BLaER1 (cell line): ENCODE measurements around the gene PRRX1.

Source experiments
- H3K27ac ChIP-seq: shearing (Covaris generic); formaldehyde crosslinking; 2 replicates; pipeline ENCODE4 v1.8.1; 2022
- H3K27me3 ChIP-seq: shearing (Covaris generic); formaldehyde crosslinking; 2 replicates; pipeline ENCODE4 v1.8.1; 2022
- H3K36me3 ChIP-seq: shearing (Covaris generic); formaldehyde crosslinking; 2 replicates; pipeline ENCODE4 v1.8.1; 2022
- H3K4me1 ChIP-seq: shearing (Covaris generic); formaldehyde crosslinking; 2 replicates; pipeline ENCODE4 v1.8.1; 2022
- H3K4me2 ChIP-seq: shearing (Covaris generic); formaldehyde crosslinking; 2 replicates; pipeline ENCODE4 v1.8.1; 2022
- H3K4me3 ChIP-seq: shearing (Covaris generic); formaldehyde crosslinking; 2 replicates; pipeline ENCODE4 v1.8.1; 2022
- H3K9ac ChIP-seq: shearing (Covaris generic); formaldehyde crosslinking; 2 replicates; pipeline ENCODE4 v1.8.1; 2022
- H3K9me3 ChIP-seq: shearing (Covaris generic); formaldehyde crosslinking; 2 replicates; pipeline ENCODE4 v1.8.1; 2022
- H4K20me1 ChIP-seq: shearing (Covaris generic); formaldehyde crosslinking; 2 replicates; pipeline ENCODE4 v1.8.1; 2022
- Cebpa-rat ChIP-seq: shearing (Covaris generic); IDR thresholded peaks from 2 replicates; pipeline ENCODE4 v1.8.1; 2022

PRRX1 gene

GRCh38 chr1:170755795-170756194 lies 91.9 kb downstream of the PRRX1 start:
- Histone ChIP-seq H3K27me3 (no peaks in the 10 kb centered on the region), H3K9ac (no peak overlapping the region), H3K4me2 (no peak overlapping the region), H4K20me1 (no peaks in the 10 kb centered on the region), H3K36me3 (no peaks in the 10 kb centered on the region), H3K9me3 (no peaks in the 10 kb centered on the region), H3K27ac (no peak overlapping the region), H3K4me1 (no peaks in the 10 kb centered on the region), H3K4me3 (no peak overlapping the region)
- no peak for TF ChIP-seq Cebpa-rat

DNA sequence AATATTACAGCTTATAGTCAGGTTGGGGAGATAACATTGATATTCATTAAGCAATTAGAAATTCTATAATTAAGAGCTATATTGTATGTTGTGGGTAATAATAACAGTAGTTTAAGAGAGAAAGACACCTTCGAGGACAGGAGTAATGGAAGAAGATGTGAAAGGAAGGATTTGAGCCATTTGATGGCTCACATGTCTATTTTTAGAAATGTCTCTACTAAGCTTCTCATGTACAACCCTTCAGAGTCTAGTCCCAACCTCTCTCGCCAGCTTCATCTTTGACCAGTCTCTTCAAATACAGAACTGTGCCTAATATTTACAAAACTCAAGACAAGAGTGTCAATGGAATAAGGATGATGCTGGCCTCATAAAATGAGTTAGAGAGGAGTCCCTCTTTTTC lies 95.1 kb downstream of the PRRX1 start:
- Histone ChIP-seq H3K36me3 (no peaks in the 10 kb centered on the region), H3K4me2 (no peak overlapping the region), H3K9ac (no peak overlapping the region), H3K27me3 (no peaks in the 10 kb centered on the region), H3K9me3 (no peaks in the 10 kb centered on the region), H4K20me1 (no peaks in the 10 kb centered on the region), H3K4me3 (no peak overlapping the region), H3K4me1 (no peaks in the 10 kb centered on the region), H3K27ac (no peak overlapping the region)
- TF ChIP-seq Cebpa-rat: no peak

- Histone ChIP-seq H3K27me3 (no peaks in the 10 kb centered on the region), H3K27ac (no peak overlapping the region), H3K4me1 (no peaks in the 10 kb centered on the region), H3K4me3 (no peak overlapping the region), H4K20me1 (no peaks in the 10 kb centered on the region), H3K9ac (no peak overlapping the region), H3K36me3 (no peaks in the 10 kb centered on the region), H3K9me3 (no peaks in the 10 kb centered on the region), H3K4me2 (no peak overlapping the region)
- TF ChIP-seq Cebpa-rat: no peak
Measured at GRCh38 chr1:170765279-170765678, 101.3 kb downstream of the PRRX1 start.

DNA sequence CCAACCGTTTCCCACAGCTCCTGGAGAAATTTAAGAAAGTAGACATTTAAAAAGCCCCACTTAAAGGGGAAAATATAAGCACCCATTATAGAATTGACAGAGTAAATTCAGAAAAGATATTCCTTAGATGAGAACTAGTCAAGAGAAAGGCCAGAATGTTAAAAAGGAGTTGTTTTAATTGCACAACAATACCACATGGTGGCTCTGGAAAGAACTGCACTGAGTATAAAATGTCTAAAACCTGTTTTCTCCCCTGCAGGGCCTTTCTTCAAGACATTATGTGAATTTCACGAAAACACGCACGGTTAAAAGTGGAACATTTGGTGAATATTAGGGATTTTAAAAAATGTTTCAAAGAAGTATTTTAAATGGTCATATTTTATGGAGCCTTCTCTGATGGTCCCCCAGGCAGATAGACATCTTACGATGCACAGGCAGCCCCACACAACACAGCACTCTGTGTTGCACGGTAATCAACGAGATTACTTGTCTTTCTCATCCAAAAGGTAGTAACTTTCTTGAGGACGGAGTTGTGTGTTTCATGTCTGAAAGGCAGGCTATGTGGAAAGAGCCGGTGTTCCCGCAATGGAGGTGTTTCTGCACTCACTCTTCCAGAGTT lies 101.9 kb downstream of the PRRX1 start:
- Histone ChIP-seq H3K36me3 (no peaks in the 10 kb centered on the region), H3K27me3 (no peaks in the 10 kb centered on the region), H3K4me3 (no peak overlapping the region), H4K20me1 (no peaks in the 10 kb centered on the region), H3K4me1 (no peaks in the 10 kb centered on the region), H3K9ac (no peak overlapping the region), H3K9me3 (no peaks in the 10 kb centered on the region), H3K4me2 (no peak overlapping the region), H3K27ac (no peak overlapping the region)
- TF ChIP-seq Cebpa-rat: no peak

DNA sequence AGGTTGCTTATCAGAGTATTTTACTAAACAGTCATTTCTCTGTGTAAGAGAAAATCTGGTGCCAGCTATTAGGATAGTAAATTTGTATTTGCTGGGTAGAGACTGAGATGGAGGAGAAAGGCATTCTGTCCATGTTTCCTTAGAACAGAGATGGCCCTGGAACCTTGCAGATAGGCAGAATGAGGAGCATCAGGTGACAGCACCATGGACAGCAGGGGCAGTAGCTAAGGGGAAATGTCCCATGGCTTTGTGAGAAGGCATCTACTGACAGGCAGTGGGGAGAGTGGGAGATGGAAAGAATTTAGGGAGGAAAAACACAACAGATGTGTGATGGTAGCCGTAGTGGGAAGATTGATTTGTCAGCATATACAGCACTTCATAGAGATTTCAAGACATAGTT lies 105.0 kb downstream of the PRRX1 start:
- Histone ChIP-seq H4K20me1 (no peaks in the 10 kb centered on the region), H3K9me3 (no peaks in the 10 kb centered on the region), H3K27ac (no peak overlapping the region), H3K4me1 (no peaks in the 10 kb centered on the region), H3K27me3 (no peaks in the 10 kb centered on the region), H3K9ac (no peak overlapping the region), H3K4me3 (no peak overlapping the region), H3K36me3 (no peaks in the 10 kb centered on the region), H3K4me2 (no peak overlapping the region)
- no peak for TF ChIP-seq Cebpa-rat

DNA sequence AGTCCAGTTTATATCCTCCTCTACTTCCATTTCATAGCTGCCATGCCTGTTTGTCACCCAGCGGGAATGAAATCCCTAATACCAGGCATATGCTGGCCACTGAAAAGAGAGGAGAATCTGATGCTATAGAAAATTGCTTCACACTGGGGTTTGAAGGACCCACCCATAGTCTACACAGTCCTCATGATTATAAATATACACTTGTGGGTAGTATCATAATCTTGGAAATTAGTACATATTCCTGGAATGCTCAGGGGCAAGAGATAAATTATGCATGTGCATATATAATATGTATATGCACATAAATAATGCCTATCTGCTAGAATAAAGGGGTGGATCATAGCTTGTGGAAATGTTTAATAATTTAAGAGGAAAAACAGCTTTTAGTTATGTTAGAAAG lies 105.8 kb downstream of the PRRX1 start:
- Histone ChIP-seq H3K9ac (no peak overlapping the region), H3K36me3 (no peaks in the 10 kb centered on the region), H4K20me1 (no peaks in the 10 kb centered on the region), H3K4me3 (no peak overlapping the region), H3K4me1 (no peaks in the 10 kb centered on the region), H3K27me3 (no peaks in the 10 kb centered on the region), H3K4me2 (no peak overlapping the region), H3K9me3 (no peaks in the 10 kb centered on the region), H3K27ac (no peak overlapping the region)
- TF ChIP-seq Cebpa-rat: no peak

- Histone ChIP-seq H3K4me2 (no peak overlapping the region), H3K9ac (no peak overlapping the region), H3K9me3 (no peaks in the 10 kb centered on the region), H3K4me3 (no peak overlapping the region), H3K4me1 (no peaks in the 10 kb centered on the region), H3K27ac (no peak overlapping the region), H4K20me1 (no peaks in the 10 kb centered on the region), H3K36me3 (no peaks in the 10 kb centered on the region), H3K27me3 (no peaks in the 10 kb centered on the region)
- TF ChIP-seq Cebpa-rat: no peak
Measured at GRCh38 chr1:170770254-170770653, 106.3 kb downstream of the PRRX1 start.

GRCh38 chr1:170776252-170776651 lies 112.3 kb downstream of the PRRX1 start:
- no peaks in the 10 kb centered on the region for H3K9me3 ChIP-seq
- no peak overlapping the region for H3K4me2 ChIP-seq

GRCh38 chr1:170776777-170777176 lies 112.8 kb downstream of the PRRX1 start:
- Histone ChIP-seq H3K27me3 (no peaks in the 10 kb centered on the region), H3K9ac (no peak overlapping the region), H3K4me2 (no peak overlapping the region), H3K27ac (no peak overlapping the region), H4K20me1 (no peaks in the 10 kb centered on the region), H3K9me3 (no peaks in the 10 kb centered on the region), H3K4me3 (no peak overlapping the region), H3K4me1 (no peaks in the 10 kb centered on the region), H3K36me3 (no peaks in the 10 kb centered on the region)
- no peak for TF ChIP-seq Cebpa-rat

More at GRCh38 chr1:170776252-170776651, 112.3 kb downstream of the PRRX1 start:
- Histone ChIP-seq H4K20me1 (no peaks in the 10 kb centered on the region), H3K4me3 (no peak overlapping the region), H3K9ac (no peak overlapping the region), H3K27ac (no peak overlapping the region), H3K36me3 (no peaks in the 10 kb centered on the region), H3K27me3 (no peaks in the 10 kb centered on the region), H3K4me1 (no peaks in the 10 kb centered on the region)
- no peak for TF ChIP-seq Cebpa-rat
